ENCODE measurements around the gene HMGCS2. TPM values are rescaled to one million over a fixed set of nuclear protein-coding genes. Genes with fewer than 3 reads are reported as not detected.

Gene HMGCS2
- not detected in 5 replicates for total RNA-seq (2022; extraction: Qiagen RNA extraction)

DNA sequence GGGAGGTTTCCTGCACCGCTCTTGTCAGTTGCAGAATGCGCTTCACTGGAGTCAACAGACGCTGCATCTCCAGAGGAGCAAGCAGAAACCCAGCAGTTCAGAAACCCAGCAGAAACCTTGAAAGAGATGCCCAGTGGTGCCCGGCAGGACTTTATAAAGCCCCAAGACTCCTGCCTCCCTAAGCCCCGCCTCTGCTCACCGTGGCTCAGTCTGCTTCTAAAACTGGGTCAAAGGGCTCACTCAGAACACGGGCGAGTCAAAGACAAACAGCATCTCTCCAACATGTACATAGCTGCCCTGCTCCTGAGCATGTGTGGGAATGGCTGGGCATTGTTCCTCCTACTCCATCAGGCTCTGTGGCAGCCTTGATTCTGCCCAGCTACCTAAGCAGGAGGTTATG, at the start of gene HMGCS2:
TSS of gene HMGCS2 (minus strand) at position 128 of the 400 bp plus-strand sequence. CDS start at position 67, 61 bp downstream.

DNA sequence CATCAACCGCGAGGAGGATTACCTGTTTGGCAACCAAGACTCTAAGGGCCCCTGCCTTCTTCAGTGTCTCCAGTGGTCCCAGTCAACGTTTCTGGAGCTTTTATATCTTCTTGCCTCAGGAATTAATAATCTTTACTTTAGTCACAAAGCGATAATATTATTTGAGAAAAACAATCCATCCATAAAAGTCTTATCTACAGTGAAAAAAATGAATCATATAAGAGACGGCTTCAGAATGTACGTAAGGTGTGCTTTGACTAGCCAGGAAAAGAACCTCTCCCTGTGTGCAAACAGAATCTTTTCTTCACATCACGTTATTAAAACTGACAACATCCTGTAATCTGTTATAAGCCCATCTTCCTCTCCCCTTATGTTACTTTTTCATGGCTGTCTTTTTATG, 42.7 kb upstream of the HMGCS2 start, which contains the start of gene REG4:
TSS of gene REG4 (minus strand) at position 74 of the 400 bp plus-strand sequence. CDS start 2,691 bp downstream, outside the sequence.

DNA sequence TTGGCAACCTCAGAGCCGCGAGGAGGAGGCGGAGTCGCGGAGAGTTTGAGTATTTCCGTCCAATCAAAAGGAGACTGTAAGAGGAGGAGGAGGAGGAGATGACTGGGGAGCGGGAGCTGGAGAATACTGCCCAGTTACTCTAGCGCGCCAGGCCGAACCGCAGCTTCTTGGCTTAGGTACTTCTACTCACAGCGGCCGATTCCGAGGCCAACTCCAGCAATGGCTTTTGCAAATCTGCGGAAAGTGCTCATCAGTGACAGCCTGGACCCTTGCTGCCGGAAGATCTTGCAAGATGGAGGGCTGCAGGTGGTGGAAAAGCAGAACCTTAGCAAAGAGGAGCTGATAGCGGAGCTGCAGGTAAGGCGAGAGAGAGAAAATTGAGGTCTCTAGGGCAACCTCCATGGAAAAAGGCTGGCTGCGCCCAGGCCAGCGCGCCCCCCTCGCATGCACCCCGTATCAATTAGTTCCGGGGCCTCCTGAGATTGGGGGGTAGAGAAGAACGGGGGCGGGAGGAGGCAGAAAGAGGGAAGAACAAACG, 56.8 kb downstream of the HMGCS2 start, which contains the start of gene PHGDH:
TSS of gene PHGDH (plus strand) at position 131 of the 538 bp plus-strand sequence. CDS start at position 220, 89 bp downstream.

Other genes starting within 250 kb of the HMGCS2 start
- gene ZNF697, start 120.6 kb downstream of the HMGCS2 start, total RNA-seq (2022; extraction: Qiagen RNA extraction), result 1.5 to 1.9 TPM (median 1.6 TPM) in 5 replicates
- 78.1 to 91.7 TPM (median 86.2 TPM) in 5 replicates for gene PHGDH, start 57.0 kb downstream of the HMGCS2 start, total RNA-seq (2022; extraction: Qiagen RNA extraction)
- gene REG4, start 42.6 kb upstream of the HMGCS2 start, total RNA-seq (2022; extraction: Qiagen RNA extraction), result not detected in 5 replicates
- not detected in 5 replicates for gene ADAM30, start 127.6 kb upstream of the HMGCS2 start, total RNA-seq (2022; extraction: Qiagen RNA extraction)

Measured in A549 treated with CORT108297 at 1 μM for 4 hours (cell line).